ENCODE measurements around the gene SORCS2. TPM values are rescaled to one million over a fixed set of nuclear protein-coding genes. Genes with fewer than 3 reads are reported as not detected.

Gene SORCS2
- total and polyA plus RNA-seq, 2 of the 8 experiments (the other 6 are each of a cell fraction or from before 2014, with no cell fraction given) = 0.36 to 1.8 TPM

- TF ChIP-seq CHD7 (IDR thresholded peaks at IDR 0.05; ENCODE audit: insufficient replicate concordance, low read length) (no peak), CHD1 (IDR thresholded peaks at IDR 0.05; ENCODE audit: low read depth, low read length) (no peak), SP1 (IDR thresholded peaks at IDR 0.05; ENCODE audit: low read depth, low read length) (no peak), SIX5 (IDR thresholded peaks at IDR 0.05; ENCODE audit: low read depth, low read length) (no peak), JUND (IDR thresholded peaks at IDR 0.05; ENCODE audit: low read length) (no peak)
Observed at GRCh38 chr4:7649741-7650531, 457.6 kb downstream of the SORCS2 start (continued).
